Ishikawa (cell line): ENCODE measurements around the gene GARIN5A.

Source experiments
- CEBPB ChIP-seq: IDR thresholded peaks from 2 replicates; pipeline ENCODE4 v1.6.1; 2012
- CREB1 ChIP-seq: IDR thresholded peaks from 2 replicates; pipeline ENCODE4 v1.6.1; 2012; ENCODE audit warnings: low read depth
- EGR1 ChIP-seq: IDR thresholded peaks from 2 replicates; pipeline ENCODE4 v1.6.1; 2012
- EP300 ChIP-seq: IDR thresholded peaks from 2 replicates; pipeline ENCODE4 v1.6.1; 2012; ENCODE audit warnings: borderline replicate concordance
- FOXM1 ChIP-seq: IDR thresholded peaks from 2 replicates; pipeline ENCODE4 v1.6.1; 2012; ENCODE audit warnings: low read depth, borderline replicate concordance
- RAD21 ChIP-seq: IDR thresholded peaks from 2 replicates; pipeline ENCODE4 v1.6.1; 2012; ENCODE audit warnings: low read depth
- YY1 ChIP-seq: IDR thresholded peaks from 2 replicates; pipeline ENCODE4 v1.6.1; 2012; ENCODE audit warnings: low read depth
- ZBTB7A ChIP-seq: IDR thresholded peaks from 2 replicates; pipeline ENCODE4 v1.6.1; 2012; ENCODE audit warnings: low read depth
- TF ChIP-seq, protein P1 (sequence below): IDR thresholded peaks from 2 replicates; pipeline ENCODE4 v1.6.1; 2012
- TF ChIP-seq, protein P2 (sequence below): IDR thresholded peaks from 2 replicates; pipeline ENCODE4 v1.6.1; 2012; ENCODE audit warnings: low read depth, mild to moderate bottlenecking
- TF ChIP-seq, protein P3 (sequence below): IDR thresholded peaks from 2 replicates; pipeline ENCODE4 v1.6.1; 2012

DNA sequence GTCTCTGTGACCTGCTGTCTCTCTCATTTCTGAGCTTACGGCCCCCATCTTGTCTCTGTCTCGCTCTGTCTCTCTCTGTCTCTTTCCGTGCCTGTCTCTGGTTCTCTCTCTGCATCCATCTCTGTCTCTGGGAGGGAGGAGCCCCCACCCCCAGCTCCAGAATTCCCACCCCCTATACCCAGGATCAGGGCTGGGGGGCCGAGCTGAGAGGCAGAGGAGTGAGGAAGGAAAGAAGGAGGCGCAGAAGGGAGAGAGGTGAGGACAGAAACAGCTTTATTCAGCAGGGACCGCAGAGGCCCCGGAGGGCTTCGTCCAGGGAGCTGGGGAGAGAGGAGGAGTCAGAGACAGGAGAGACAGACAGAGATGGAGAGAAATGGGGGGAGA, 20.4 kb upstream of the GARIN5A start:
- TF ChIP-seq EP300 (no peak), EGR1 (no peak), CEBPB (no peak), CREB1 (no peak), YY1 (no peak), RAD21 (no peak), ZBTB7A (no peak), FOXM1 (no peak)
- TF ChIP-seq, protein P1, sequence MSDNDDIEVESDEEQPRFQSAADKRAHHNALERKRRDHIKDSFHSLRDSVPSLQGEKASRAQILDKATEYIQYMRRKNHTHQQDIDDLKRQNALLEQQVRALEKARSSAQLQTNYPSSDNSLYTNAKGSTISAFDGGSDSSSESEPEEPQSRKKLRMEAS = no peak
- TF ChIP-seq, protein P2, sequence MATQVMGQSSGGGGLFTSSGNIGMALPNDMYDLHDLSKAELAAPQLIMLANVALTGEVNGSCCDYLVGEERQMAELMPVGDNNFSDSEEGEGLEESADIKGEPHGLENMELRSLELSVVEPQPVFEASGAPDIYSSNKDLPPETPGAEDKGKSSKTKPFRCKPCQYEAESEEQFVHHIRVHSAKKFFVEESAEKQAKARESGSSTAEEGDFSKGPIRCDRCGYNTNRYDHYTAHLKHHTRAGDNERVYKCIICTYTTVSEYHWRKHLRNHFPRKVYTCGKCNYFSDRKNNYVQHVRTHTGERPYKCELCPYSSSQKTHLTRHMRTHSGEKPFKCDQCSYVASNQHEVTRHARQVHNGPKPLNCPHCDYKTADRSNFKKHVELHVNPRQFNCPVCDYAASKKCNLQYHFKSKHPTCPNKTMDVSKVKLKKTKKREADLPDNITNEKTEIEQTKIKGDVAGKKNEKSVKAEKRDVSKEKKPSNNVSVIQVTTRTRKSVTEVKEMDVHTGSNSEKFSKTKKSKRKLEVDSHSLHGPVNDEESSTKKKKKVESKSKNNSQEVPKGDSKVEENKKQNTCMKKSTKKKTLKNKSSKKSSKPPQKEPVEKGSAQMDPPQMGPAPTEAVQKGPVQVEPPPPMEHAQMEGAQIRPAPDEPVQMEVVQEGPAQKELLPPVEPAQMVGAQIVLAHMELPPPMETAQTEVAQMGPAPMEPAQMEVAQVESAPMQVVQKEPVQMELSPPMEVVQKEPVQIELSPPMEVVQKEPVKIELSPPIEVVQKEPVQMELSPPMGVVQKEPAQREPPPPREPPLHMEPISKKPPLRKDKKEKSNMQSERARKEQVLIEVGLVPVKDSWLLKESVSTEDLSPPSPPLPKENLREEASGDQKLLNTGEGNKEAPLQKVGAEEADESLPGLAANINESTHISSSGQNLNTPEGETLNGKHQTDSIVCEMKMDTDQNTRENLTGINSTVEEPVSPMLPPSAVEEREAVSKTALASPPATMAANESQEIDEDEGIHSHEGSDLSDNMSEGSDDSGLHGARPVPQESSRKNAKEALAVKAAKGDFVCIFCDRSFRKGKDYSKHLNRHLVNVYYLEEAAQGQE = no peak
- TF ChIP-seq, protein P3, sequence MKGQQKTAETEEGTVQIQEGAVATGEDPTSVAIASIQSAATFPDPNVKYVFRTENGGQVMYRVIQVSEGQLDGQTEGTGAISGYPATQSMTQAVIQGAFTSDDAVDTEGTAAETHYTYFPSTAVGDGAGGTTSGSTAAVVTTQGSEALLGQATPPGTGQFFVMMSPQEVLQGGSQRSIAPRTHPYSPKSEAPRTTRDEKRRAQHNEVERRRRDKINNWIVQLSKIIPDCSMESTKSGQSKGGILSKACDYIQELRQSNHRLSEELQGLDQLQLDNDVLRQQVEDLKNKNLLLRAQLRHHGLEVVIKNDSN = no peak
